ENCODE measurements around the gene SECISBP2. TPM values are rescaled to one million over a fixed set of nuclear protein-coding genes. Genes with fewer than 3 reads are reported as not detected.

The SECISBP2 gene
- total RNA-seq, 1 donor from 2014 or later = 118 TPM

- no peak overlapping the region for H3K27ac Mint-ChIP-seq
- H3K27ac ChIP-seq = peak overlapping the region; percentile 83
These were observed 41.5 kb downstream of the SECISBP2 start for GRCh38 chr9:89359751-89360261.

DNA sequence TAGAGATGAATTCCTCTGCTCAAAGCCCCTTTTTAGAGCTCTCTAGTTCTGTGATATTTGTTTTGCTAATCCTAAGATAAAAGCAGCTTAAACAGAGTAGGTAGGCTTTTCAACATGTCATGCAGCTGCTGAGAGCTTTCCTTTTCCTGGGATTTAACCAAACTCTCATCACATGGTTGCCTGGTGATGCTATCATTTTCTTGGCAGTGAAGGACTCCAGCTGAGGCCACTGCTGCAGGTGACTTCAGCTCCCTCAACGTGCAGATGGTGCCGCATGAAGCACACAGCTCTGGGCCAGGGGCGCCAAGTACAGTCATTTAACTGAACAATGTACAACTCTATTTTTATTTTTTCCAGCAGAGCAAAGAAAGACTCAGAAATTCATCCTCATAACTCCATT, 42.2 kb downstream of the SECISBP2 start:
- H2AFZ ChIP-seq (replicated peaks) = no peak overlapping the region
- H3K4me3 ChIP-seq = no peak overlapping the region
- peaks cover 17% of the 10 kb centered on the region for H3K4me1 ChIP-seq
- Mint-ChIP-seq H3K9me3 (no peaks in the 10 kb centered on the region), H3K27ac (peak overlapping the region; percentile 58), H3K4me1 (peaks cover 29% of the 10 kb centered on the region), H3K36me3 (peaks cover 34% of the 10 kb centered on the region), H3K27me3 (ENCODE audit: insufficient read depth, low read depth) (peaks cover 2% of the 10 kb centered on the region), H3K4me3 (no peak overlapping the region)
- no peak overlapping the region for H3K9ac ChIP-seq
- peaks cover 14% of the 10 kb centered on the region for H3F3A ChIP-seq (ENCODE audit: low read depth)
- H3K27me3 ChIP-seq = no peaks in the 10 kb centered on the region
- peak overlapping the region; percentile 28 for H3K4me2 ChIP-seq
- TF ChIP-seq EZH2phosphoT487 (IDR thresholded peaks at IDR 0.05) = no peak
- TF ChIP-seq CTCF (IDR thresholded peaks at IDR 0.05) = no peak
- no peak for TF ChIP-seq EZH2 (IDR thresholded peaks at IDR 0.05)
- peak; percentile 24 for DNase-seq (ENCODE audit: low spot score)
- peaks cover 11% of the 10 kb centered on the region for H4K20me1 ChIP-seq (ENCODE audit: low read depth)
- peak overlapping the region; percentile 83 for H3K27ac ChIP-seq
- no peaks in the 10 kb centered on the region for H3K9me3 ChIP-seq (ENCODE audit: low read depth)
- H3K79me2 ChIP-seq (ENCODE audit: low read depth) = no peaks in the 10 kb centered on the region
- H3K36me3 ChIP-seq = no peaks in the 10 kb centered on the region

More at GRCh38 chr9:89359751-89360261, 41.5 kb downstream of the SECISBP2 start:
- H3K4me2 ChIP-seq = peak overlapping the region; percentile 28
- no peak for DNase-seq (ENCODE audit: low spot score)
- TF ChIP-seq EZH2 (IDR thresholded peaks at IDR 0.05) (no peak), EZH2phosphoT487 (IDR thresholded peaks at IDR 0.05) (no peak), CTCF (IDR thresholded peaks at IDR 0.05) (no peak)
- peaks cover 17% of the 10 kb centered on the region for H3K4me1 ChIP-seq
- peaks cover 14% of the 10 kb centered on the region for H3F3A ChIP-seq (ENCODE audit: low read depth)
- no peak overlapping the region for H3K4me3 ChIP-seq
- H4K20me1 ChIP-seq (ENCODE audit: low read depth) = peaks cover 11% of the 10 kb centered on the region
- H3K9me3 Mint-ChIP-seq = no peaks in the 10 kb centered on the region
- H3K9ac ChIP-seq = no peak overlapping the region
- no peak overlapping the region for H3K4me3 Mint-ChIP-seq
- H3K36me3 Mint-ChIP-seq = peaks cover 32% of the 10 kb centered on the region
- H3K79me2 ChIP-seq (ENCODE audit: low read depth) = no peaks in the 10 kb centered on the region
- no peaks in the 10 kb centered on the region for H3K36me3 ChIP-seq
- peaks cover 29% of the 10 kb centered on the region for H3K4me1 Mint-ChIP-seq
- H3K9me3 ChIP-seq (ENCODE audit: low read depth) = no peaks in the 10 kb centered on the region
- peaks cover 2% of the 10 kb centered on the region for H3K27me3 Mint-ChIP-seq (ENCODE audit: insufficient read depth, low read depth)
- no peaks in the 10 kb centered on the region for H3K27me3 ChIP-seq
- H2AFZ ChIP-seq (replicated peaks) = no peak overlapping the region

GRCh38 chr9:89361031-89361430, 42.7 kb downstream of the SECISBP2 start:
- DNase-seq (ENCODE audit: low spot score) = no peak
- Histone ChIP-seq H3F3A (ENCODE audit: low read depth) (peaks cover 14% of the 10 kb centered on the region), H3K36me3 (no peaks in the 10 kb centered on the region), H3K27me3 (no peaks in the 10 kb centered on the region), H3K79me2 (ENCODE audit: low read depth) (no peaks in the 10 kb centered on the region), H3K4me3 (no peak overlapping the region), H3K9ac (no peak overlapping the region), H3K4me2 (no peak overlapping the region), H3K4me1 (peaks cover 17% of the 10 kb centered on the region), H3K9me3 (ENCODE audit: low read depth) (no peaks in the 10 kb centered on the region), H4K20me1 (ENCODE audit: low read depth) (peaks cover 11% of the 10 kb centered on the region), H2AFZ (replicated peaks) (no peak overlapping the region), H3K27ac (no peak overlapping the region)
- peaks cover 2% of the 10 kb centered on the region for H3K27me3 Mint-ChIP-seq (ENCODE audit: insufficient read depth, low read depth)
- no peaks in the 10 kb centered on the region for H3K9me3 Mint-ChIP-seq
- peaks cover 29% of the 10 kb centered on the region for H3K4me1 Mint-ChIP-seq
- TF ChIP-seq EZH2phosphoT487 (IDR thresholded peaks at IDR 0.05) (no peak), EZH2 (IDR thresholded peaks at IDR 0.05) (no peak), CTCF (IDR thresholded peaks at IDR 0.05) (no peak)
- H3K27ac Mint-ChIP-seq = no peak overlapping the region
- H3K36me3 Mint-ChIP-seq = peaks cover 34% of the 10 kb centered on the region
- H3K4me3 Mint-ChIP-seq = no peak overlapping the region
